C1 segment of cervical spinal cord (tissue), 14 donors: ENCODE data around the gene ZBTB5.
"Not testable (repeated sequence)": the region's sequence is repeated elsewhere in the genome, so short reads cannot be mapped to it uniquely, and the experiment has no call there.

Experiments used
- DNase-seq, 14 donors: peaks; one replicate each; lab custom pipeline; 2025; lab: John Stamatoyannopoulos, UW

The ZBTB5 gene

GRCh38 chr9:37452611-37453010, 12.6 kb downstream of the ZBTB5 start:
- no peak for DNase-seq

DNA sequence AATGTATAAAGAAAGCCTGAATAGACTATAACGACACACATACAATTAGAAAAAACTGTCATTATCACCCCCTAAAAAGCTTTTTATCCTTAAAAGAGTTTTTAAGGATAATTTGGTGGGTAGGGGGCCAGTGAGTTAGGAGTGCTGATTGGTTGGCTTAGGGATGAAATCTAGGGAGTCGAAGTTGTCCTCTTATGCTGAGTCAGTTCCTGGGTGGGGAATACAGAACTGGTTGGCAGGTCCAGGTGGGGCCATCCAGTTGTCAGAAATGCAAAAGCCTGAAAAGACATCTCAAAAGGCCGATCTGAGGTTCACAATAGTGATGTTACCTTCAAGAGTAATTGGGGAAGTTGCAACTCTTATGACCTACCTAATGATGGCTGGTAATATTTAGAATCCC, 13.6 kb downstream of the ZBTB5 start:
- no peak for DNase-seq

- DNase-seq, result peak in 9 of 14 donors; percentile 12 to 56 (median 34)
These were observed 15.2 kb downstream of the ZBTB5 start for GRCh38 chr9:37449862-37450632.

GRCh38 chr9:37447111-37447510, 18.1 kb downstream of the ZBTB5 start:
- DNase-seq, result no peak

- DNase-seq, result no peak
These were observed 18.8 kb downstream of the ZBTB5 start for GRCh38 chr9:37446401-37446800.

GRCh38 chr9:37445832-37446231, 19.4 kb downstream of the ZBTB5 start:
- DNase-seq, result no peak

GRCh38 chr9:37444890-37445289, 20.4 kb downstream of the ZBTB5 start:
- DNase-seq, result no peak

GRCh38 chr9:37443566-37443965, 21.7 kb downstream of the ZBTB5 start:
- DNase-seq, result no peak

DNA sequence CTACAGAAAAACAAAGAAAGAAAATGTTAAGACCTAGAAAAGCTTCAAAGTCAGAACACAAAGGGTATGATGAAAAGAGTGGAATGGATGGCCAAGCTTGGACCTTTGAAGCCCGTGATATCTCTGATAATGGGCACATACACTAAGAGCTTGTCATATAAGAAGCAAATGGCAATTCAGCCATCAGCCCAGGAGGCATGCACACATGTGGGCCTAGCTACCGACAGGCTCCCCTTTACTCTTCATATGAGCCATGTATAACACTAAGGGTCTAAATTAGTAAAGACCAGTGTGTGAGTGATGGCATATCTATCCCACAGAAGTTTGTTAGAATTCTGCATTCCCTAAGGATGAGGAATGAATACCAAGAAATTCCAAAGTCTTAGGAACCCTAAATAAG, 22.7 kb downstream of the ZBTB5 start:
- DNase-seq, result no peak

DNA sequence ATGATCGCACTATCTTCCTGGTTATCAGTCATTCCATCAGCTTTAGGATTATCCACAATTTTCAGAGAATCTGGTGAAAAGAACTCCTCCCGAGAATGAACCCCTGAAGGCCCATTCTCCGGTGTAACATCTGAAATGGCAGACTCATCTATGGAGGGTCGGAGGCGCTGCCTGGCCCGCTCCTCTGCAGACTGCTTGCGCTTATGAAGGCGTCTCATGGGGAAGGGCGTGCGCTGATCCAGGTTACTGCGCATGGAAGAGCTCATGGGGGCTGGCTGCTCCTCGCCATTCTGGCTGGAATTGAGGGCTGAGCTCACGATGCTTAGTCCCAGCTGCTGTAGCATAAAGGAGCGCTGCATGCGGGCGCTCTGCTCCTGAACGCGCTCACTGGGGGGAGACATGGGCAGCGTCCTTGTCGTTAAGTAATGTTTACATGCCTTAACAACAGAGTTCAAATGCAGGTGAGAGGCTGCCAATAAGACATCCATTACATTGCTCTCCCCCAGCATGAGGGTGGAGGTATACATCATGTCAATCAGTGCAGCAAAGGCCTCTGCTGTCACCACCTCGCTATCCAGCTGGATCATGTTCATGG, 23.4 kb downstream of the ZBTB5 start:
- no peak for DNase-seq

- no peak for DNase-seq
These were observed 26.9 kb downstream of the ZBTB5 start for GRCh38 chr9:37438359-37438758.

GRCh38 chr9:37437621-37438020, 27.6 kb downstream of the ZBTB5 start:
- DNase-seq, result peak in 2 of 14 donors; percentile 6 to 47

- no peak for DNase-seq
These were observed 28.2 kb downstream of the ZBTB5 start for GRCh38 chr9:37437010-37437409.

DNA sequence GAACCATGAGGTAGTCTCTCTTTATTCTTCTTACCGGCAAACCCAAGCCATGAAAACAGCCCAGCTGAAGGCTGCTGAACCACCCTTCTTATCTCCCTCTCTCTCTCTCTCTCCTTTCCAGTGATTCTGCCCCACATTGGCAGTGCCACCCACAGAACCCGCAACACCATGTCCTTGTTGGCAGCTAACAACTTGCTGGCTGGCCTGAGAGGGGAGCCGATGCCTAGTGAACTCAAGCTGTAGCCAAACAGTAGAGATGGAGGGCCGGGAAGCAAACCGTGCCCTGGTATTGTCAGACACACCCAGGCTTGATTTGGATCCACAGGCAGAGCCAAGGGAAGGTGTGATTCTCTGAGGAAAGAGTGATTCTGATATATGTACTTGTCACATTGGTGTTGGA, 28.7 kb downstream of the ZBTB5 start:
- peak in 2 of 14 donors; percentile 9 to 26 for DNase-seq

DNA sequence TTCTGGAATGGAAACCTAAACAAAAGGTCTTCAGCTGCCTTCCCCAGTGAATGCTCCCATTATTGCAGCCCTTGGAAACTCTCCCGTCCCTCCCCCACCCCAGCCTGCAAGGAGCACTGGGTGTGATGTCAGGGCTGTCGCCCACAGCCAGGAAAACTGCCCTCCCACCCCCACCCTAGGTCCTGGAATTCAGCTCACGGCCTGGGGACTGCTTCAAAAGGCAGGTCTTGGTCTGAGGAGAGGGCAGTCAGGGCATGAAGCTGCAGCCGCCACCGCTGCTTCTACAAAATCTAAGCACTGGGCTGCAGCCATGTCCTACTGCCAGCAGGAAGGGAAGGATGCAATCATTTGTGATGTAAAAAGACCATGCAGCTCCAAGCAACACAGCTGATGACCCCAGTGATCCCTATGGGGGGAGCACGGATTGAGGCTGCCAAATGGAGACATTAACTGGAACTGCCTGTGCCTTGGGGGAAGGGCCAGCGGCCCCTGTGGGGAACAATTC, 31.3 kb downstream of the ZBTB5 start:
- peak in 13 of 14 donors; percentile 30 to 91 (median 76) for DNase-seq

DNA sequence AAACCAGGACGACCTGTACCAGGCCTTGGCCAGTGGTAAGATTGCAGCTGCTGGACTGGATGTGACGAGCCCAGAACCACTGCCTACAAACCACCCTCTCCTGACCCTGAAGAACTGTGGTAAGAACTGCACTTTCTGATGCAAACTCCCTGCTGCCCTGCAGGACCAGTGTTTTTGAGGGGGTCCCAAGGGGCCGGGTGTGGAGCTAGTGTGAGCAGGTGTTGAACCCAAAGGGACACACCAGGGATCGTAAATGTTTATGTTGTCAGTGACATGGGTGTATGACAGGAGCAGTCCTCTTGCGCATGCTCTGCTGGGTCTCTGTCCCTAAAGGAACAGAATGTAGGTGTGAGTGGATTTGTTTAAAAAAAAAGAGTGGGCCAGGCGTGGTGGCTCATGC, 33.2 kb downstream of the ZBTB5 start:
- peak in 2 of 14 donors; percentile 15 to 24 for DNase-seq

DNA sequence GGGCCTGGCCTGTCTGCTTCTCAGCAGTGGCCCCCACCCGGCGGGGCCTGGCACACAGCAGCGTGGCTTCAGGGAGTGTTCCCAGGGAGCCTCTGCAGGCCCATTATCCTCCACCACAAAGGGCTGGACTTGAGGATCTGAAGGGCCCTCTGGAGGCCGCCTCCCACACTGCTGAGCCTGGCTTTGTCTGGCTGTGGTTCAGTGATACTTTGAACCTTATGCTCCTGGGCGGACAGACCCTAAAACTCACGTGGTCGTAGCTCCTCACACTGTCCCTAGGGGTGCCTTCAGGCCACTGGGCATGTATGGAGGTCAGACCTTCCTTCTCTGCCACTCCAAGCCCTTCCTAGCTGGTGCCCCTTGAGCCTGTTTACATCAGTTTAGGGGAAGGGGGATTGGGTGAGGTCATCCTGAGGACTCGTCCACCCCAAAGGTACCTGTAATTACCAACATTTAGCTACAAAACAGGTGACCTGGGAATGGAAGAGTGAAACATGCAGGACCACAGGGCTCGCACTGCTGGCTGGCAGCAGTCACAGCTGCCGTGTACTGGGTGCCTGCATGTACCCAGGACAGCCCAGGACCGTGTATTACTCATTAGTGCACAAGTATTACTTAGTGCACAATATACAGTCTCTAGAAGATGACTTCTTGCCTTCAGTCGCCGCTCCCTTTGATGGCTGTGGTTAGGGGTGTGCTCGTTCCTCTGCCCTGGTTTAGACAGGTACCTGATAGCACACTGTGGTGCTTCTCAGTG, 34.2 kb downstream of the ZBTB5 start:
- DNase-seq, result peak in 12 of 14 donors; percentile 25 to 87 (median 64)

- DNase-seq, result peak in 1 of 14 donors; percentile 14
These were observed 35.6 kb downstream of the ZBTB5 start for GRCh38 chr9:37429441-37430285.

DNA sequence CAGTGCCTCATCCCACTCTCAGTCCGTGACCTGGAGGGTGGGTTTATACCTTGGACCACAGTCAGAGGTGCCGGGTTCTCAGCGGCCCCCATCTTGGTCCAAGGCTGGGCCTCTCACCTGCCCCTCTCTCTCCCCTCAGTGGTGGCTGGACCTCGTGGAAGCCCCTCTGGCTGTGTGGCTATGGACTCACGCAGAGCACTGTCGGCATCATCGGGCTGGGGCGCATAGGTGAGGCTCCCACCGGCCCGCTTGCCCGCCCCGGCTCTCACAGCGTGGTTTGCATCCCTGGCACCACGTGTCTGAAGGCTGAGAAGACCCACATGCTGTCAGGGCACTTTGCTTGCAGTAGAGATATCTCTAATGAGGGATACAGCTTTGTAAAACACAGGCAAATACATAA, 36.9 kb downstream of the ZBTB5 start:
- DNase-seq, result no peak

- no peak for DNase-seq
These were observed 38.4 kb downstream of the ZBTB5 start for GRCh38 chr9:37426846-37427245.

GRCh38 chr9:37426431-37426830, 38.8 kb downstream of the ZBTB5 start:
- DNase-seq, result not testable (repeated sequence)
